Stomach (tissue), 4 donors: ENCODE measurements around the gene CDH12.

Experiments
- CTCF ChIP-seq, 7 experiments: fragments of 450-650 bp in 4 of 7; fragments of 200-600 bp in 3 of 7; sonication (generic) in 3 of 7; IDR thresholded peaks; one replicate each; pipeline ENCODE4 v1.5.1; 2016 to 2019; ENCODE audit warnings: antibody characterized with exemption in 7 of 7, control low read depth in 2 of 7, mild to moderate bottlenecking in 1 of 7
- EP300 ChIP-seq: sonication (generic); formaldehyde crosslinking; IDR thresholded peaks from one replicate; pipeline ENCODE4 v1.6.1; 2017; ENCODE audit warnings: antibody characterized with exemption
- POLR2A ChIP-seq, 4 donors: fragments of 450-650 bp; IDR thresholded peaks; one replicate each; pipeline ENCODE4 v1.6.1; 2016; ENCODE audit warnings: antibody characterized with exemption in 4 of 4, control low read depth in 2 of 4, mild to moderate bottlenecking in 1 of 4, moderate library complexity in 1 of 4

GRCh38 chr5:22293147-22293546, 560.0 kb downstream of the CDH12 start:
- TF ChIP-seq CTCF (IDR thresholded peaks at IDR 0.05) (no peak), POLR2A (IDR thresholded peaks at IDR 0.05) (no peak), EP300 (no peak)
